IMR-90 (cell line): ENCODE data around the gene ZC3H8. TPM values are rescaled to one million over a fixed set of nuclear protein-coding genes. Genes with fewer than 3 reads are reported as not detected.

ENCODE experiments used
- ATAC-seq: fragments of 200-7000 bp; cut with Tn5 transposase; 2 replicates; pipeline ENCODE4 v1.9.1; 2020; ENCODE audit warnings: low read depth, mild to moderate bottlenecking, moderate library complexity
- BruUV-seq: library from RNA; stranded (reverse); fragments of 400-500 nt; replicated peaks from 2 replicates; lab custom pipeline; 2021; lab: Mats Ljungman, UMichigan
- CTCF ChIA-PET: fragments of 300-600 bp; formaldehyde crosslinking; extraction: SDS; loops from one replicate; lab custom pipeline; 2021; ENCODE audit warnings: antibody characterized with exemption; lab: Yijun Ruan, JAX
- POLR2A ChIA-PET: fragments of 300-600 bp; sonication (Branson Sonifier 250); formaldehyde crosslinking; loops from one replicate; lab custom pipeline; 2022; ENCODE audit warnings: antibody characterized with exemption; ENCODE audit not compliant: unreplicated experiment; lab: Charles Lee
- DNase-seq: peaks from one replicate; pipeline ENCODE4 v3.0.0; 2013
- H2AFZ ChIP-seq: replicated peaks from 2 replicates; pipeline ENCODE3; 2013; ENCODE audit warnings: low read length, mild to moderate bottlenecking; ENCODE audit not compliant: poor library complexity
- H2AK5ac ChIP-seq: 2 replicates; pipeline ENCODE4 v1.6.1; 2013; ENCODE audit warnings: low read depth, low read length, inconsistent platforms
- H2AK9ac ChIP-seq: replicated peaks from 2 replicates; pipeline ENCODE3; 2013; ENCODE audit warnings: mild to moderate bottlenecking, low read depth, low read length, moderate library complexity; ENCODE audit not compliant: poor library complexity
- H2BK120ac ChIP-seq: 2 replicates; pipeline ENCODE4 v1.6.1; 2013; ENCODE audit warnings: low read depth, low read length, inconsistent platforms
- H2BK15ac ChIP-seq: 3 replicates; pipeline ENCODE4 v1.6.1; 2013; ENCODE audit warnings: low read depth, low read length, inconsistent platforms
- H2BK20ac ChIP-seq: 2 replicates; pipeline ENCODE4 v1.6.1; 2013; ENCODE audit warnings: low read depth, mild to moderate bottlenecking, inconsistent platforms, low read length, moderate library complexity
- H2BK5ac ChIP-seq: 2 replicates; pipeline ENCODE4 v1.6.1; 2013; ENCODE audit warnings: mild to moderate bottlenecking, low read depth, low read length, inconsistent platforms; ENCODE audit not compliant: poor library complexity, severe bottlenecking
- H3K14ac ChIP-seq: replicated peaks from 2 replicates; pipeline ENCODE4 v1.6.1; 2013; ENCODE audit warnings: low read depth, low read length, inconsistent platforms
- H3K18ac ChIP-seq: 2 replicates; pipeline ENCODE4 v1.6.1; 2013; ENCODE audit warnings: low read depth, low read length, control low read depth
- H3K23ac ChIP-seq: 2 replicates; pipeline ENCODE4 v1.6.1; 2013; ENCODE audit warnings: low read depth, low read length, inconsistent platforms
- H3K27ac ChIP-seq: 2 replicates; pipeline ENCODE4 v1.5.1; 2013; ENCODE audit warnings: mild to moderate bottlenecking, control low read depth, low read length; ENCODE audit not compliant: insufficient read depth
- H3K27me3 ChIP-seq: 2 replicates; pipeline ENCODE4 v1.6.1; 2013; ENCODE audit warnings: low read length; ENCODE audit not compliant: control insufficient read depth, insufficient read depth
- H3K36me3 ChIP-seq: 2 replicates; pipeline ENCODE4 v1.6.1; 2013; ENCODE audit warnings: low read length, mixed read lengths; ENCODE audit not compliant: control insufficient read depth, insufficient read depth
- H3K4ac ChIP-seq: 2 replicates; pipeline ENCODE4 v1.6.1; 2013; ENCODE audit warnings: low read depth, low read length, inconsistent platforms
- H3K4me1 ChIP-seq: 2 replicates; pipeline ENCODE4 v1.6.1; 2013; ENCODE audit warnings: low read length, mixed read lengths; ENCODE audit not compliant: control insufficient read depth, insufficient read depth
- H3K4me2 ChIP-seq: 2 replicates; pipeline ENCODE4 v1.6.1; 2013; ENCODE audit warnings: low read depth, mild to moderate bottlenecking, control low read depth, low read length, moderate library complexity
- H3K4me3 ChIP-seq: 2 replicates; pipeline ENCODE4 v1.5.1; 2013; ENCODE audit warnings: low read depth, mild to moderate bottlenecking, control low read depth, low read length, moderate library complexity; ENCODE audit not compliant: insufficient read depth
- H3K56ac ChIP-seq: 2 replicates; pipeline ENCODE4 v1.6.1; 2013; ENCODE audit warnings: low read length, inconsistent platforms; ENCODE audit not compliant: insufficient read depth; ENCODE audit errors: extremely low read depth
- H3K79me1 ChIP-seq, 2 experiments: 2 replicates each; pipeline ENCODE4 v1.6.1; 2013; ENCODE audit warnings: low read length in 2 of 2, inconsistent platforms in 1 of 2, low read depth in 1 of 2
- H3K9ac ChIP-seq: 2 replicates; pipeline ENCODE4 v1.6.1; 2013; ENCODE audit warnings: low read depth, low read length, control low read depth
- H3K9me1 ChIP-seq: 2 replicates; pipeline ENCODE4 v1.6.1; 2013; ENCODE audit warnings: low read length, inconsistent platforms; ENCODE audit not compliant: insufficient read depth
- H3K9me3 ChIP-seq: 2 replicates; pipeline ENCODE4 v1.6.1; 2013; ENCODE audit warnings: low read length; ENCODE audit not compliant: control insufficient read depth, insufficient read depth
- H4K20me1 ChIP-seq: 2 replicates; pipeline ENCODE4 v1.6.1; 2013; ENCODE audit warnings: low read length, inconsistent platforms; ENCODE audit not compliant: insufficient read depth
- H4K5ac ChIP-seq: 2 replicates; pipeline ENCODE4 v1.6.1; 2013; ENCODE audit warnings: mild to moderate bottlenecking, low read depth, low read length, control low read depth
- H4K8ac ChIP-seq, 2 experiments: 2 replicates each; pipeline ENCODE4 v1.6.1; 2013; ENCODE audit warnings: low read depth in 2 of 2, low read length in 2 of 2, control low read depth in 1 of 2, inconsistent platforms in 1 of 2
- H4K91ac ChIP-seq: 2 replicates; pipeline ENCODE4 v1.6.1; 2013; ENCODE audit warnings: low read depth, low read length, inconsistent platforms; ENCODE audit not compliant: insufficient read depth
- MAZ ChIP-seq: IDR thresholded peaks from 2 replicates; pipeline ENCODE4 v1.6.1; 2012; ENCODE audit warnings: low read depth, mild to moderate bottlenecking, low read length, improper control_type of control experiment, moderate library complexity, borderline replicate concordance
- MXI1 ChIP-seq: IDR thresholded peaks from 2 replicates; pipeline ENCODE4 v1.6.1; 2012; ENCODE audit warnings: low read depth, mild to moderate bottlenecking, low read length, moderate library complexity, borderline replicate concordance
- POLR2A ChIP-seq: IDR thresholded peaks from 2 replicates; pipeline ENCODE4 v1.6.1; 2012; ENCODE audit warnings: mild to moderate bottlenecking, low read depth, low read length
- WGBS, 2 experiments: methylation state at CpG; one replicate each; pipeline versions ENCODE4 v1.1.5 to v1.1.7; 2013; ENCODE audit warnings: missing lambda C conversion rate in 2 of 2; ENCODE audit not compliant: insufficient read length in 1 of 2; ENCODE audit errors: extremely low coverage in 2 of 2; 5-methylcytosine and 5-hydroxymethylcytosine counted together
- dilution Hi-C: fragments of 300-500 bp; cut with HindIII; formaldehyde crosslinking; loops from one replicate; pipeline ENCODE4 v1.14.3; 2018; ENCODE audit warnings: low sequenced_read_pairs; ENCODE audit not compliant: unreplicated experiment
- in situ Hi-C: fragments of 300-500 bp; cut with MboI; formaldehyde crosslinking; loops from 3 replicates; pipeline ENCODE4 v1.14.3; 2019; ENCODE audit warnings: low sequenced_read_pairs, inconsistent platforms, mixed read lengths
- intact Hi-C: fragments of 100-400 bp; cut with micrococcal nuclease; formaldehyde crosslinking; loops from 2 replicates; pipeline ENCODE4 v1.10.0; 2022
- polyA plus RNA-seq, 3 experiments: library from polyadenylated mRNA; depleted of rRNA; stranded (reverse); fragments of >200 nt; gene quantifications; 2 replicates each; pipeline ENCODE4 v1.2.3, GENCODE V29; 2012; ENCODE audit warnings: low replicate concordance in 1 of 3
- total RNA-seq: library from RNA; depleted of rRNA; stranded (reverse); fragments of >200 nt; gene quantifications from 2 replicates; pipeline ENCODE4 v1.2.3, GENCODE V29; 2012

Gene ZC3H8
- total and polyA plus RNA-seq, 2 of the 4 experiments (the other 2 are of a cell fraction), result 0.18 to 1.6 TPM

DNA sequence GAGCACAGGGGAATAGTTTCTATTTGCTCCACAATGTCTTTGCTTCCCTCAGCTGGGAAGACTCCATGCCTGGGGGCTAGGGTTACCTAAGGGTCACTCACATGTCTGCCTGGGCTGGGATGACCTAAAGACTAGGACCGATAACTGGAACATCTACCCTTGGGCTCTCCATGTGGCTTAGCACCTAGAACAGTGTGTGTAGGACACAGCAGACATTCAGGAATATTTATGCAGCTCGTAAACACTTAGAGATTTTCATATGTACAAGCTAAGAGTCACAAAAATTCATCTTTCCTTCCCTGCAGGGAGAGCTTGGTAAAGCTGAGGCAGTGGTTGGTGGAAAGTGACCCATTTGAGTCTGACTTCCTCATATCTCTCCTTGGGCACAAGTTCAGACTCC is 60.8 kb downstream of the ZC3H8 start:
- ATAC-seq (no peak), DNase-seq (no peak)
- H3K27ac ChIP-seq, result no peak overlapping the region
- no peaks in the 10 kb centered on the region for H4K20me1 ChIP-seq
- no peaks in the 10 kb centered on the region for H3K79me1 ChIP-seq
- no TSS peak for BruUV-seq
- TF ChIP-seq POLR2A (no peak), MAZ (no peak), MXI1 (no peak)
- in situ Hi-C loops (no loop called here), dilution Hi-C loops (no loop called here), intact Hi-C loops (no loop called here)
- H2BK15ac ChIP-seq, result no peak overlapping the region
- no peak overlapping the region for H3K18ac ChIP-seq
- H2BK120ac ChIP-seq, result no peak overlapping the region
- no peaks in the 10 kb centered on the region for H3K36me3 ChIP-seq
- no peak overlapping the region for H4K91ac ChIP-seq
- H2AK9ac ChIP-seq, result no peak overlapping the region
- H3K23ac ChIP-seq, result no peak overlapping the region
- H3K27me3 ChIP-seq, result peaks cover 25% of the 10 kb centered on the region
- H2AK5ac ChIP-seq, result no peak overlapping the region
- no peak overlapping the region for H3K9ac ChIP-seq
- H4K5ac ChIP-seq, result no peak overlapping the region
- no peak overlapping the region for H2AFZ ChIP-seq
- no peak overlapping the region for H3K4ac ChIP-seq
- H4K8ac ChIP-seq, result no peak overlapping the region
- no peak overlapping the region for H2BK5ac ChIP-seq
- no peaks in the 10 kb centered on the region for H3K9me1 ChIP-seq
- H3K4me3 ChIP-seq, result no peak overlapping the region
- 88% methylated on average over 1 of the region's 2 CpGs; no CpG with 5 or more reads in 1 of the 2 experiments for WGBS, 2 experiments
- no peaks in the 10 kb centered on the region for H3K4me1 ChIP-seq
- H3K14ac ChIP-seq, result no peak overlapping the region
- H3K9me3 ChIP-seq, result no peaks in the 10 kb centered on the region
- no peak overlapping the region for H3K4me2 ChIP-seq
- POLR2A ChIA-PET, result no interaction called here
- no peak overlapping the region for H3K56ac ChIP-seq
- no peak overlapping the region for H2BK20ac ChIP-seq
- CTCF ChIA-PET, result no interaction called here
